Lower lobe of right lung (tissue), 2 donors: ENCODE data around the gene AAK1. TPM values are rescaled to one million over a fixed set of nuclear protein-coding genes. Genes with fewer than 3 reads are reported as not detected.

ENCODE experiments used
- ATAC-seq, 2 donors: fragments of 200-7000 bp; cut with Tn5 transposase; one replicate each; pipeline ENCODE4 v1.9.1; 2020 to 2022; ENCODE audit warnings: mild to moderate bottlenecking in 2 of 2, moderate library complexity in 2 of 2
- DNase-seq: peaks from one replicate; pipeline ENCODE4 v3.0.0-alpha.2; 2020
- H3K27ac ChIP-seq: fragments of 200-600 bp; one replicate; pipeline ENCODE4 v1.8.0; 2022
- H3K27me3 ChIP-seq: fragments of 200-600 bp; one replicate; pipeline ENCODE4 v1.8.0; 2022; ENCODE audit warnings: low read depth
- H3K36me3 ChIP-seq: fragments of 200-600 bp; one replicate; pipeline ENCODE4 v1.8.0; 2022; ENCODE audit warnings: mild to moderate bottlenecking
- H3K4me1 ChIP-seq: fragments of 200-600 bp; one replicate; pipeline ENCODE4 v1.8.0; 2022
- H3K4me3 ChIP-seq: fragments of 200-600 bp; one replicate; pipeline ENCODE4 v1.8.0; 2022; ENCODE audit warnings: mild to moderate bottlenecking
- H3K9me3 ChIP-seq: fragments of 200-600 bp; one replicate; pipeline ENCODE4 v1.8.0; 2022
- CTCF ChIP-seq: fragments of 200-600 bp; IDR thresholded peaks from one replicate; pipeline ENCODE4 v1.8.0; 2022; ENCODE audit warnings: antibody characterized with exemption, mild to moderate bottlenecking
- intact Hi-C: fragments of 100-400 bp; cut with DNase I; formaldehyde crosslinking; loops from one replicate; pipeline ENCODE4 v1.11.0; 2022
- total RNA-seq: library from RNA; stranded (reverse); fragmentation: NEBNext Ultra II Directional; extraction: Animal tissue kit (Norgen Biotek cat#: 25700); gene quantifications from one replicate; pipeline ENCODE4 v1.2.1, GENCODE V29; 2021
- donor health status: DM: no; HTN: yes; CAD: no; lungs with severe emphysema.

Gene AAK1
- total RNA-seq, 1 donor from 2014 or later, result 73.3 TPM

GRCh38 chr2:69618362-69618761 is 25.2 kb downstream of the AAK1 start:
- Histone ChIP-seq H3K27me3 (no peaks in the 10 kb centered on the region), H3K4me1 (peaks cover 48% of the 10 kb centered on the region), H3K4me3 (no peak overlapping the region), H3K27ac (no peak overlapping the region), H3K36me3 (no peaks in the 10 kb centered on the region), H3K9me3 (no peaks in the 10 kb centered on the region)
- ATAC-seq (no peak), DNase-seq (no peak)
- no peak for TF ChIP-seq CTCF
- intact Hi-C loops, result no loop called here

- Histone ChIP-seq H3K4me1 (peaks cover 48% of the 10 kb centered on the region), H3K36me3 (no peaks in the 10 kb centered on the region), H3K9me3 (no peaks in the 10 kb centered on the region), H3K27me3 (no peaks in the 10 kb centered on the region), H3K27ac (no peak overlapping the region), H3K4me3 (no peak overlapping the region)
- DNase-seq (no peak), ATAC-seq (no peak)
- TF ChIP-seq CTCF, result no peak
- intact Hi-C loops, result no loop called here
Observed at GRCh38 chr2:69617744-69618143, 25.8 kb downstream of the AAK1 start.

GRCh38 chr2:69616755-69617154 is 26.8 kb downstream of the AAK1 start:
- Histone ChIP-seq H3K27me3 (no peaks in the 10 kb centered on the region), H3K4me3 (no peak overlapping the region), H3K36me3 (no peaks in the 10 kb centered on the region), H3K4me1 (peaks cover 48% of the 10 kb centered on the region), H3K27ac (no peak overlapping the region), H3K9me3 (no peaks in the 10 kb centered on the region)
- no peak for DNase-seq
- ATAC-seq, result no peak
- intact Hi-C loops, result no loop called here
- TF ChIP-seq CTCF, result no peak

DNA sequence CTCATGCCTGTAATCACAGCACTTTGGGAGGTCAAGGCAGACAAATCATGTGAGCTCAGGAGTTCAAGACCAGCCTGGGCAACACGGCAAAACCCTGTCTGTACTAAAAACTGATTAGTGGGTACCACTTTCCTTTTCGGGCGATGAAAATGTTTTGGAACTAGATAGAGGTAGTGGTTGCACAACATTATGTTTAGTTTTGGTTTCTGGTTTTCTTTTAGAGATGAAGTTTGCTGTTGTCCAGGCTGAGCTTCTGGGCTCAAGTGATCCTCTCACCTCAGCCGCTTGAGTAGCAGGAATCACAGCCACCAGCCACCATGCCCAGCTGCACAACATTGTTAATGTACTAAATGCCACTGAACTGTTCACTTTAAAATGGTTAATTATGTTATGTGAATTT is 27.6 kb downstream of the AAK1 start:
- Histone ChIP-seq H3K4me1 (peaks cover 43% of the 10 kb centered on the region), H3K36me3 (no peaks in the 10 kb centered on the region), H3K4me3 (no peak overlapping the region), H3K27me3 (no peaks in the 10 kb centered on the region), H3K9me3 (no peaks in the 10 kb centered on the region), H3K27ac (no peak overlapping the region)
- ATAC-seq (no peak), DNase-seq (no peak)
- TF ChIP-seq CTCF, result no peak
- intact Hi-C loops, result no loop called here

GRCh38 chr2:69615078-69615625 is 28.4 kb downstream of the AAK1 start:
- Histone ChIP-seq H3K4me1 (peaks cover 36% of the 10 kb centered on the region), H3K27me3 (no peaks in the 10 kb centered on the region), H3K27ac (no peak overlapping the region), H3K36me3 (no peaks in the 10 kb centered on the region), H3K9me3 (no peaks in the 10 kb centered on the region), H3K4me3 (no peak overlapping the region)
- ATAC-seq (no peak), DNase-seq (no peak)
- intact Hi-C loops, result no loop called here
- TF ChIP-seq CTCF, result no peak

DNA sequence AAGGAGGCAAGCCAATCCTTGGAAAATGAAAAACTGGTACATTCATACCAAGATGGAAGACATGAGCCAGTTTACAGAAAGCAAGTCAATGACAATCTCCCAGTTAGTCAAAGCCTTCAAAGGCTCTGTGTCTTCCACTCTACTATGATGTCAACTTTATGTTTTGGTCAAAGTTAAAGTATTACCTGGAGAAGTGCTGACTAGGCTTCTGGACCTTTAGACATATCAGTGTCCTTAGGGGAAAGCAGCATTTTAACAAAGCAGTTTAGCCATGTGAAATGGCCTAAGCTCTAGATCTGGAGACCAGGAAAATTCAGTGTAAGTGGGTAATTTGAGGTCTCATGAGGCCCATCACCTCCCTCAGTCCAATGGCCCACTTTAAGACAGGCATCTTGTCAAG is 30.8 kb downstream of the AAK1 start:
- no peaks in the 10 kb centered on the region for H3K27me3 ChIP-seq
- H3K36me3 ChIP-seq, result no peaks in the 10 kb centered on the region
- H3K27ac ChIP-seq, result no peak overlapping the region
- no peak for TF ChIP-seq CTCF
- DNase-seq (no peak), ATAC-seq (no peak)
- intact Hi-C loops, result no loop called here
- no peaks in the 10 kb centered on the region for H3K9me3 ChIP-seq
- no peak overlapping the region for H3K4me3 ChIP-seq
- H3K4me1 ChIP-seq, result peaks cover 15% of the 10 kb centered on the region
